HTR-8/SVneo (cell line): Measurements from ENCODE around the gene MON1A.

Experiments used
- DNase-seq: peaks from one replicate; pipeline ENCODE4 v3.0.0; 2011; ENCODE audit warnings: low spot score, mixed read lengths; ENCODE audit not compliant: insufficient read length
- FAIRE-seq: peaks from 2 replicates; lab custom pipeline; 2011; peaks lifted over from hg19 to GRCh38; lab: Jason Lieb, UNC

Gene MON1A

DNA sequence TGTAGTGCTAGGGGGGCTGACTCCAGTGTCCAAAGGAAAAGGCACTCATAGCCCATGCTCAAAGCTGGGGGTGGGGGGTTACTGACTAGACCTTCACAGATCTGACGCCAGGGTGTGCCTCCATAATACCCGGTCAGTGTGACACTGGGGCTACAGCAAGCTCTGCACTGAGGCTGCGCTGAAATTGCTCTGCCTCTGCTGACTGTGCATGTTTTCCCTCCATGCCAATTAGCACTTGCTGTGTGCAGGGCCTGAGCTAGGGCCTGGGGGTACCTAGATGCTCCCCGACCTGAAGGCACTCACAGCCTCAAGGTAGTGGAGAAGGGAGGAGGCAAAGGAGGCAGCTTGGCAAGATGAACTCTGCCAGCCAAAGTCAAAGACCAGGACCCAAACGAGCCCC, 65.1 kb downstream of the MON1A start:
- DNase-seq (no peak), FAIRE-seq (no peak)

GRCh38 chr3:49859576-49860305, 69.9 kb downstream of the MON1A start:
- DNase-seq (no peak), FAIRE-seq (no peak)
